Activated naive CD4-positive, alpha-beta T cell treated with anti-CD3 and anti-CD28 coated beads, Interleukin-2, amount 50 U/mL, for 72 hours (primary cell): ENCODE measurements around the gene EDIL3. TPM values are rescaled to one million over a fixed set of nuclear protein-coding genes. Genes with fewer than 3 reads are reported as not detected.
A peak's percentile ranks its signal among the peaks of the same experiment; 100 is the strongest.

ENCODE experiments used
- ATAC-seq, 2 donors: fragments of 150-1000 bp; cut with Tn5 transposase; 2 replicates each; pipeline ENCODE4 v1.10.0; 2021; ENCODE audit warnings: mild to moderate bottlenecking in 2 of 2, moderate library complexity in 2 of 2
- DNase-seq, 2 donors: peaks; one replicate each; pipeline ENCODE4 v3.0.0; 2021 to 2022; ENCODE audit warnings: low spot score in 2 of 2
- H3K27ac Mint-ChIP-seq, 2 donors: one replicate each; pipeline ENCODE4 v1.8.0; 2022; ENCODE audit warnings: mild to moderate bottlenecking in 2 of 2, mixed read lengths in 2 of 2
- H3K36me3 Mint-ChIP-seq, 2 donors: one replicate each; pipeline ENCODE4 v1.8.0; 2022; ENCODE audit warnings: mixed read lengths in 2 of 2
- H3K9me3 Mint-ChIP-seq, 2 donors: one replicate each; pipeline ENCODE4 v1.8.0; 2022; ENCODE audit warnings: mixed read lengths in 2 of 2
- total RNA-seq, 2 donors: library from RNA; stranded (reverse); gene quantifications; one replicate each; pipeline ENCODE4 v1.2.3, GENCODE V29; 2022

The EDIL3 gene
- total RNA-seq, 2 donors from 2014 or later = not detected

- DNase-seq (no peak), ATAC-seq (no peak)
- H3K9me3 Mint-ChIP-seq = peaks cover 0 to 4% of the 10 kb centered on the region in 2 donors
- H3K36me3 Mint-ChIP-seq = no peaks in the 10 kb centered on the region
- no peak overlapping the region for H3K27ac Mint-ChIP-seq
Observed at GRCh38 chr5:83957188-83957587, 427.5 kb downstream of the EDIL3 start.

GRCh38 chr5:83956386-83956785 is 428.3 kb downstream of the EDIL3 start:
- Mint-ChIP-seq H3K27ac (no peak overlapping the region), H3K36me3 (no peaks in the 10 kb centered on the region), H3K9me3 (peaks cover 0 to 4% of the 10 kb centered on the region in 2 donors)
- DNase-seq (no peak), ATAC-seq (no peak)

- Mint-ChIP-seq H3K27ac (no peak overlapping the region), H3K9me3 (peaks cover 0 to 4% of the 10 kb centered on the region in 2 donors), H3K36me3 (no peaks in the 10 kb centered on the region)
- no peak for DNase-seq
- ATAC-seq = no peak
Observed at GRCh38 chr5:83955916-83956315, 428.8 kb downstream of the EDIL3 start.

- DNase-seq (no peak), ATAC-seq (no peak)
- H3K36me3 Mint-ChIP-seq = no peaks in the 10 kb centered on the region
- H3K9me3 Mint-ChIP-seq = no peaks in the 10 kb centered on the region
- H3K27ac Mint-ChIP-seq = no peak overlapping the region
Observed at GRCh38 chr5:83947763-83948162, 436.9 kb downstream of the EDIL3 start.

- no peak for ATAC-seq
- DNase-seq = no peak
- no peaks in the 10 kb centered on the region for H3K36me3 Mint-ChIP-seq
- no peak overlapping the region for H3K27ac Mint-ChIP-seq
- no peaks in the 10 kb centered on the region for H3K9me3 Mint-ChIP-seq
Observed at GRCh38 chr5:83946516-83946915, 438.2 kb downstream of the EDIL3 start.

GRCh38 chr5:83942155-83942554 is 442.5 kb downstream of the EDIL3 start:
- H3K9me3 Mint-ChIP-seq = no peaks in the 10 kb centered on the region
- DNase-seq (no peak), ATAC-seq (no peak)
- H3K36me3 Mint-ChIP-seq = no peaks in the 10 kb centered on the region
- H3K27ac Mint-ChIP-seq = no peak overlapping the region

- Mint-ChIP-seq H3K36me3 (no peaks in the 10 kb centered on the region), H3K9me3 (no peaks in the 10 kb centered on the region), H3K27ac (no peak overlapping the region)
- ATAC-seq (no peak), DNase-seq (no peak)
Observed at GRCh38 chr5:83937837-83938236, 446.8 kb downstream of the EDIL3 start.

GRCh38 chr5:83931969-83932368 is 452.7 kb downstream of the EDIL3 start:
- DNase-seq (no peak), ATAC-seq (no peak)
- Mint-ChIP-seq H3K27ac (no peak overlapping the region), H3K36me3 (peaks cover 0 to 4% of the 10 kb centered on the region in 2 donors), H3K9me3 (peaks cover 4 to 5% of the 10 kb centered on the region in 2 donors)

- no peak for ATAC-seq
- DNase-seq = peak in 1 of 2 donors; percentile 51
- no peak overlapping the region for H3K27ac Mint-ChIP-seq
- H3K9me3 Mint-ChIP-seq = peaks cover under 1 to 1% of the 10 kb centered on the region in 2 donors
- H3K36me3 Mint-ChIP-seq = peaks cover 0 to under 1% of the 10 kb centered on the region in 2 donors
Observed at GRCh38 chr5:83927140-83927733, 457.4 kb downstream of the EDIL3 start.

- Mint-ChIP-seq H3K36me3 (no peaks in the 10 kb centered on the region), H3K9me3 (no peaks in the 10 kb centered on the region), H3K27ac (no peak overlapping the region)
- DNase-seq (no peak), ATAC-seq (no peak)
Observed at GRCh38 chr5:83925955-83926337, 458.7 kb downstream of the EDIL3 start.

GRCh38 chr5:83925321-83925954 is 459.2 kb downstream of the EDIL3 start:
- ATAC-seq (no peak), DNase-seq (no peak)
- Mint-ChIP-seq H3K9me3 (no peaks in the 10 kb centered on the region), H3K36me3 (no peaks in the 10 kb centered on the region), H3K27ac (no peak overlapping the region)

GRCh38 chr5:83924891-83925290 is 459.8 kb downstream of the EDIL3 start:
- no peak for DNase-seq
- no peak overlapping the region for H3K27ac Mint-ChIP-seq
- H3K9me3 Mint-ChIP-seq = no peaks in the 10 kb centered on the region
- H3K36me3 Mint-ChIP-seq = no peaks in the 10 kb centered on the region
- no peak for ATAC-seq

GRCh38 chr5:83924171-83924570 is 460.5 kb downstream of the EDIL3 start:
- no peak overlapping the region for H3K27ac Mint-ChIP-seq
- no peaks in the 10 kb centered on the region for H3K9me3 Mint-ChIP-seq
- no peak for ATAC-seq
- no peak for DNase-seq
- no peaks in the 10 kb centered on the region for H3K36me3 Mint-ChIP-seq

- no peaks in the 10 kb centered on the region for H3K9me3 Mint-ChIP-seq
- H3K36me3 Mint-ChIP-seq = no peaks in the 10 kb centered on the region
- no peak overlapping the region for H3K27ac Mint-ChIP-seq
- ATAC-seq (no peak), DNase-seq (no peak)
Observed at GRCh38 chr5:83922699-83923098, 462.0 kb downstream of the EDIL3 start.

- no peak for ATAC-seq
- no peak overlapping the region for H3K27ac Mint-ChIP-seq
- DNase-seq = no peak
- H3K9me3 Mint-ChIP-seq = no peaks in the 10 kb centered on the region
- no peaks in the 10 kb centered on the region for H3K36me3 Mint-ChIP-seq
Observed at GRCh38 chr5:83921666-83922193, 462.9 kb downstream of the EDIL3 start.

- Mint-ChIP-seq H3K36me3 (no peaks in the 10 kb centered on the region), H3K27ac (no peak overlapping the region), H3K9me3 (no peaks in the 10 kb centered on the region)
- ATAC-seq (no peak), DNase-seq (no peak)
Observed at GRCh38 chr5:83919071-83920041, 465.3 kb downstream of the EDIL3 start.

- no peak overlapping the region for H3K27ac Mint-ChIP-seq
- DNase-seq = no peak
- H3K9me3 Mint-ChIP-seq = no peaks in the 10 kb centered on the region
- ATAC-seq = no peak
- H3K36me3 Mint-ChIP-seq = no peaks in the 10 kb centered on the region
Observed at GRCh38 chr5:83917261-83917908, 467.3 kb downstream of the EDIL3 start.
